AG09309 (cell line): ENCODE results near the gene NFIC.

ENCODE experiments used
- DNase-seq: peaks from one replicate; pipeline ENCODE4 v3.0.0-alpha.2; 2010; ENCODE audit warnings: low read depth
- H3K4me3 ChIP-seq: 2 replicates; pipeline ENCODE4 v1.5.1; 2011; ENCODE audit warnings: mild to moderate bottlenecking, low read depth, low read length, moderate library complexity; ENCODE audit not compliant: control insufficient read depth
- CTCF ChIP-seq: IDR thresholded peaks from 2 replicates; pipeline ENCODE4 v1.5.1; 2011; ENCODE audit warnings: mild to moderate bottlenecking, low read depth, low read length, inconsistent platforms; ENCODE audit not compliant: insufficient read depth, control insufficient read depth; ENCODE audit errors: missing control alignments

NFIC gene

GRCh38 chr19:3518255-3518654 lies 151.9 kb downstream of the NFIC start:
- no peak for TF ChIP-seq CTCF
- DNase-seq, result no peak
- no peak overlapping the region for H3K4me3 ChIP-seq

GRCh38 chr19:3518659-3519058 lies 152.3 kb downstream of the NFIC start:
- TF ChIP-seq CTCF, result no peak
- no peak overlapping the region for H3K4me3 ChIP-seq
- no peak for DNase-seq
